ENCODE data around the gene NID2.

GRCh38 chr14:52067873-52068614 lies 815 bp downstream of the NID2 start:
- TF ChIP-seq, protein P1, sequence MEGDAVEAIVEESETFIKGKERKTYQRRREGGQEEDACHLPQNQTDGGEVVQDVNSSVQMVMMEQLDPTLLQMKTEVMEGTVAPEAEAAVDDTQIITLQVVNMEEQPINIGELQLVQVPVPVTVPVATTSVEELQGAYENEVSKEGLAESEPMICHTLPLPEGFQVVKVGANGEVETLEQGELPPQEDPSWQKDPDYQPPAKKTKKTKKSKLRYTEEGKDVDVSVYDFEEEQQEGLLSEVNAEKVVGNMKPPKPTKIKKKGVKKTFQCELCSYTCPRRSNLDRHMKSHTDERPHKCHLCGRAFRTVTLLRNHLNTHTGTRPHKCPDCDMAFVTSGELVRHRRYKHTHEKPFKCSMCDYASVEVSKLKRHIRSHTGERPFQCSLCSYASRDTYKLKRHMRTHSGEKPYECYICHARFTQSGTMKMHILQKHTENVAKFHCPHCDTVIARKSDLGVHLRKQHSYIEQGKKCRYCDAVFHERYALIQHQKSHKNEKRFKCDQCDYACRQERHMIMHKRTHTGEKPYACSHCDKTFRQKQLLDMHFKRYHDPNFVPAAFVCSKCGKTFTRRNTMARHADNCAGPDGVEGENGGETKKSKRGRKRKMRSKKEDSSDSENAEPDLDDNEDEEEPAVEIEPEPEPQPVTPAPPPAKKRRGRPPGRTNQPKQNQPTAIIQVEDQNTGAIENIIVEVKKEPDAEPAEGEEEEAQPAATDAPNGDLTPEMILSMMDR (IDR thresholded peaks at IDR 0.05 in 4 of 5, conservative IDR thresholded peaks at IDR 0.05 in 1 of 5), result no peak
- TF ChIP-seq POLR2A (IDR thresholded peaks at IDR 0.05), result no peak

Data from gastrocnemius medialis (tissue), 4 donors.